Measurements from ENCODE around the gene HSDL1.

Gene HSDL1

GRCh38 chr16:84107921-84108320 is 37.1 kb downstream of the HSDL1 start:
- DNase-seq (ENCODE audit: low spot score), result no peak

GRCh38 chr16:84105948-84106740 is 38.8 kb downstream of the HSDL1 start:
- no peak for DNase-seq (ENCODE audit: low spot score)

- no peak for DNase-seq (ENCODE audit: low spot score)
Measured at GRCh38 chr16:84105301-84105815, 39.6 kb downstream of the HSDL1 start.

- no peak for DNase-seq (ENCODE audit: low spot score)
Measured at GRCh38 chr16:84104231-84104630, 40.7 kb downstream of the HSDL1 start.

DNA sequence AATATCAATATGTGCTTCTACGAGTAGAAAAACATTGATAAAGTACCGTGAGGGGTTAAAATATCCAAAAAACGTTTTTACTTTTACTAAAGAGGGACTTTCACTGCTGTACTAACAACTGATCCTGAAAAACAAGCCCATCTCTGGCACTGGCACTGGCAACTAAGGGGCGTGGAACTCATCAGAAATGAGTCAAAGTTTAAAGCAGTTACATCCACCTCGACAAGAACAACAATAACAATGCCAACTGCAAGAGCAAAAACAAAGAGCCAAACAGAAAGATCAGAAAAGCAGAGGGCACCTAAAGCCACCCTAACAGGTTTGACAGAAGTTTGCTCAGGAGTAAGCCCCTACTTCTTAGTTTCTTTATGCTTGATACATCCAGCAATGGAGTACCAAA is 41.3 kb downstream of the HSDL1 start:
- peak; percentile 50 for DNase-seq (ENCODE audit: low spot score)

GRCh38 chr16:84098939-84099338 is 46.0 kb downstream of the HSDL1 start:
- DNase-seq (ENCODE audit: low spot score), result no peak

- no peak for DNase-seq (ENCODE audit: low spot score)
Measured at GRCh38 chr16:84096447-84097005, 48.5 kb downstream of the HSDL1 start.

DNA sequence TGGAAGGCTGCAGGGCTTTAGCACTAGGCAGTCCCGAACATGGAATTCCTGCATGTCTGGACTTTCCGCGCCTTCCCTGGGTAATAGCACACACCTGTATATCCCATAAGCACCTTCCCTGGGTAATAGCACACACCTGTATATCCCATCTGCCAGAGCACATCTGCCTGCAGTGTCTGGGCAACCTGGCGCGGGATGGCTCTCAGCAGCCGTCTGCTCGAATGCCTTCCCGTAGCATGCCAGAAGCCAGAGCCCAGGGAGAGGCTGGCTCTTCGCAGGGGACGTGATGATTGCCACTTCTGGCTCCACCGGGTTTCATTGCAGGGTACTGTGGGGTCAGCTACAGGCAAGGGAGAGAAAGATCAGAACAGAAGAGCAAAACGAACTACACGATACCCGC is 49.5 kb downstream of the HSDL1 start:
- DNase-seq (ENCODE audit: low spot score), result no peak

GRCh38 chr16:84093879-84094270 is 51.1 kb downstream of the HSDL1 start:
- no peak for DNase-seq (ENCODE audit: low spot score)

DNA sequence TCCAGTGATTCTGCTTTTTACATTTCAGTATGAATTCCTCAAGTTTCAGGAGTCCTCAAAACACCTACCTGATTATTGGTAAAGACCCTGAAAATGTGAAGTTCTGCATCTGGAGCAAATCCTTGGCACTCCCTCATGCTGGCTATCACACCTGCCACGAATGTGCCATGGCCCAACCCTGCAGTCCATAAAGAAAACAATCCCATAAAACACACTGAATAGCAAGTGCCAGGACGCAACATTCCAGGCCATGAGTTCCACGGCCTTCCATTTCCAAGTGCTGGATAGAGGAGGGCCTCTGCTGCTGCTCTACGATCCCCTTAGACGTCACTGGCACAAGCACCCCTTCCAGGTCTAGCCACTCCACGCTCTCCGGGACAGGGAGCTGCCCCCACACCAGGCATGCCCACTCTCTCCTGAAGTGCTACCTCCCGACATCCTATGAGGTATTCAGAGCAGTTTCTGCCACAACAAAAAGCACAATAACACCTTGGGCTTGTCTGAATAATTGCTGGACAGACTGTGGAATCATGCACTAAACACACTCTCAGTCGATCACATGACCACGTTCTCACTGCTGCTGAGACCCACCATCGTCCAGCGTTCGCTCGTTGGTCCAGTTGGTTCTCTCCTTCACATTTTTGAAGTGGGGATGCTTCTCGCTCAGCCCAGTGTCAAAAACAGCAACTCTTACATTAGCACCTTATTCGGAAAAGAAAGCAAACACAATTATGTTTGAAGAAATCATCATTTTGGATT is 51.7 kb downstream of the HSDL1 start:
- no peak for DNase-seq (ENCODE audit: low spot score)

DNA sequence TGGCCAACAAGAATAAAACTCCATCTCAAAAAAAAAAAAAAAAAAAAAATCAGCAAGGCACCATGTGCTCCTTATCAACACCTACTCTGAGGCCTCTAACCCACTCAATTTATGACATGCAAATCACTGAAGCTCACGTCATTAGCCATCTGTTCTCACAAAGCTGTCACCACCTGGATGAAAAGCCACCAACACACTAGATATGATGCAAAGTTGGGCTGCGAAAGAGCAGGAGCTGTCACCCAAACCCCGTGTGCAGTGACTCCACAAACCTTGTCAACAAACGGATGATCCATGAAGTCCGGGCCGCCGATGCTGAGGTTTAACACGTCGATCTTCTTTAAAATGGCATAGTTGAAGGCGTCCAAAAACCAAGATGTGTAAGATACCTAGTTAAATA is 53.5 kb downstream of the HSDL1 start:
- DNase-seq (ENCODE audit: low spot score), result no peak

GRCh38 chr16:84090211-84090610 is 54.8 kb downstream of the HSDL1 start:
- DNase-seq (ENCODE audit: low spot score), result no peak

DNA sequence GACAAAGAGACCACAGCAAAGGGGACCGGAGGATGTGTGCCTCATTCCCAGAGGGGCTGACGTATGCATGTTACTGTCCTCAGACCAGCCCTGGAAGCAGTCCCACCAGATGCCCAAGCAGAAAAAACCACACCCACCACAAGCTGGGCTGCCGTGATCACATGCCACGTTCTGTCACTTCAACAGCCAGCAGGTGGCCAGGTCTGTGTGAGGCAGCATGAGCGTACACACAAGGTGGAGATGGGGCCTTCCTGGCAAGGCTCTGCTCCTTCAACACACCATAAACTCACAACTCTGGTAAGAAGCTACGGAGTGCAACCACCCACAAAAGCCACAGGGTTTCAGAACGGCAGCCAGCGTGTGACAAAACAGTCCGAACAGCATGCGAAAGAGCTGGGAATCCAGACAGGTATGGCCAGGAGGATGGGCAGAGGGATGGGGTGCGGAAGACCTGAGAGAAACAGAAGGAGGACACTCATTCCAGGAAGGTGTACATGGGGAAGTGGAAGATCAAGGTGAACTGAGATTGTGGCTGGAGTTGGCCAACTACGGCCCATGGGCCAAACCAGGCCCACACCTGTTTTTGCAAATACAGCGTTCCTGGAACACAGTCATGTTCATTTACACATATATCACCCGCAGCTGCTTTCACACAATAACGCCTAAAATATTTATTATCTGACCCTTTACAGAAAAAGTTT is 56.1 kb downstream of the HSDL1 start:
- no peak for DNase-seq (ENCODE audit: low spot score)

- DNase-seq (ENCODE audit: low spot score), result no peak
Measured at GRCh38 chr16:84087466-84088151, 57.4 kb downstream of the HSDL1 start.

GRCh38 chr16:84087001-84087400 is 58.0 kb downstream of the HSDL1 start:
- no peak for DNase-seq (ENCODE audit: low spot score)

GRCh38 chr16:84086341-84086740 is 58.6 kb downstream of the HSDL1 start:
- DNase-seq (ENCODE audit: low spot score), result no peak

GRCh38 chr16:84085773-84086172 is 59.2 kb downstream of the HSDL1 start:
- DNase-seq (ENCODE audit: low spot score), result no peak

DNA sequence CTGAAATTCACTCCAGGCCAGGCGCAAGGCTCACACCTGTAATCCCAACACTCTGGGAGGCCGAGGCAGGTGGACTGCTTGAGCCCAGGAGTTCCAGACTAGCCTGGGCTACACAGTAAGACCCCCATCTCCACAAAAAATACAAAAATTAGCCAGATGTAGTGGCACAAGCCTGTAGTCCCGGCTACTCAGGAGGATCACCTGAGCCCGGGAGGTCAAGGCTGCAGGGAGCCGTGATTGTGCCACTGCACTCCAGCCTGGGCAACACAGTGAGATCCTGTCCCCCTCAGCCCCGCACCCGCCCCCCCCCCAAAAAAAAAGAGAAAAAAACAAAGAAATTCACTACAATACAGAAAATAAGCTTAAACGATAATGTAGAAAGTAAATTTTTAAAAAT is 59.7 kb downstream of the HSDL1 start:
- no peak for DNase-seq (ENCODE audit: low spot score)

- DNase-seq (ENCODE audit: low spot score), result peak; percentile 82
Measured at GRCh38 chr16:84084570-84085270, 60.3 kb downstream of the HSDL1 start.

GRCh38 chr16:84082835-84083569 is 62.0 kb downstream of the HSDL1 start:
- no peak for DNase-seq (ENCODE audit: low spot score)
